ENCODE measurements around the gene OR1K1. TPM values are rescaled to one million over a fixed set of nuclear protein-coding genes. Genes with fewer than 3 reads are reported as not detected.

Gene OR1K1
- total and polyA plus RNA-seq, 2 experiments from 2014 or later: not detected

DNA sequence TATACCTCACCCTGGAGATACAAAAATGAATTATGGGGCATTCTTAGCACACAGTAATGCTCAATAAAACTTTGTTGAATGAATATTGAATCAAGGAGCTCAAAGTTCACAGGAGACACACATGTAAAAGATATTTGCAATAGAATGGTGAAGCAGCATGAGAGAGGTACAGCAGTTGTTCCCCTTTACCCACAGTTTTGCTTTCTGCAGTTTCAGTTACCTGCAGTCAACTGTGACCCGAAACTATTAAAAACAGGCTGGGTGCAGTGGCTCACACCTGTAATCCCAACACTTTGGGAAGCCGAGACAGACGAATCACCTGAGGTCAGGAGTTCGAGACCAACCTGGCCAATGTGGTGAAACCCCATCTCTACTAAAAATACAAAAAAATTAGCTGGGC is 13.6 kb upstream of the OR1K1 start:
- TF ChIP-seq, protein P1, sequence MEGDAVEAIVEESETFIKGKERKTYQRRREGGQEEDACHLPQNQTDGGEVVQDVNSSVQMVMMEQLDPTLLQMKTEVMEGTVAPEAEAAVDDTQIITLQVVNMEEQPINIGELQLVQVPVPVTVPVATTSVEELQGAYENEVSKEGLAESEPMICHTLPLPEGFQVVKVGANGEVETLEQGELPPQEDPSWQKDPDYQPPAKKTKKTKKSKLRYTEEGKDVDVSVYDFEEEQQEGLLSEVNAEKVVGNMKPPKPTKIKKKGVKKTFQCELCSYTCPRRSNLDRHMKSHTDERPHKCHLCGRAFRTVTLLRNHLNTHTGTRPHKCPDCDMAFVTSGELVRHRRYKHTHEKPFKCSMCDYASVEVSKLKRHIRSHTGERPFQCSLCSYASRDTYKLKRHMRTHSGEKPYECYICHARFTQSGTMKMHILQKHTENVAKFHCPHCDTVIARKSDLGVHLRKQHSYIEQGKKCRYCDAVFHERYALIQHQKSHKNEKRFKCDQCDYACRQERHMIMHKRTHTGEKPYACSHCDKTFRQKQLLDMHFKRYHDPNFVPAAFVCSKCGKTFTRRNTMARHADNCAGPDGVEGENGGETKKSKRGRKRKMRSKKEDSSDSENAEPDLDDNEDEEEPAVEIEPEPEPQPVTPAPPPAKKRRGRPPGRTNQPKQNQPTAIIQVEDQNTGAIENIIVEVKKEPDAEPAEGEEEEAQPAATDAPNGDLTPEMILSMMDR (IDR thresholded peaks at IDR 0.05; ENCODE audit: poor library complexity): no peak
- no peak overlapping the region for H3K4me3 ChIP-seq
- no peaks in the 10 kb centered on the region for H3K4me1 ChIP-seq (ENCODE audit: insufficient read depth)
- H3K27ac ChIP-seq: no peak overlapping the region
- 83% methylated on average over 4 of the region's 4 CpGs for WGBS (ENCODE audit: low lambda C conversion rate, missing lambda C conversion rate)
- DNase-seq (ENCODE audit: low spot score): no peak
- H2AFZ ChIP-seq: no peak overlapping the region
- H4K20me1 ChIP-seq (ENCODE audit: insufficient read depth, poor library complexity, severe bottlenecking): no peaks in the 10 kb centered on the region
- H3K9me3 ChIP-seq (ENCODE audit: low read depth): no peaks in the 10 kb centered on the region
- no peaks in the 10 kb centered on the region for H3K79me2 ChIP-seq
- no peaks in the 10 kb centered on the region for H3K27me3 ChIP-seq
- H3K4me2 ChIP-seq: no peak overlapping the region
- no peaks in the 10 kb centered on the region for H3K36me3 ChIP-seq (replicated peaks; ENCODE audit: insufficient read depth, low read depth)
- no peaks in the 10 kb centered on the region for H3K9me2 ChIP-seq (replicated peaks; ENCODE audit: insufficient read depth)

DNA sequence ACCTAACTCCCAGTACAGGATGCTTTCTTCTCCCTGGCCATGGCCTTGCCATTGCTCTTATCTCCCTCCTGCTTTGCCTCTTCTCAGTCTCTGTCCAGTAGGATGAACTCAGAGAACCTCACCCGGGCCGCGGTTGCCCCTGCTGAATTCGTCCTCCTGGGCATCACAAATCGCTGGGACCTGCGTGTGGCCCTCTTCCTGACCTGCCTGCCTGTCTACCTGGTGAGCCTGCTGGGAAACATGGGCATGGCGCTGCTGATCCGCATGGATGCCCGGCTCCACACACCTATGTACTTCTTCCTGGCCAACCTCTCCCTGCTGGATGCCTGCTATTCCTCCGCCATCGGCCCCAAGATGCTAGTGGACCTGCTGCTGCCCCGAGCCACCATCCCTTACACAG is 11.1 kb upstream of the OR1K1 start, which contains the start of gene OR5C1:
TSS of gene OR5C1 (plus strand) at position 103 of the 400 bp plus-strand sequence. CDS start at position 103, 0 bp downstream.
- no peaks in the 10 kb centered on the region for H3K27me3 ChIP-seq
- no peak within 1 kb of the TSS for H3K4me2 ChIP-seq
- no peaks in the 10 kb centered on the region for H3K9me3 ChIP-seq (ENCODE audit: low read depth)
- WGBS (ENCODE audit: low lambda C conversion rate, missing lambda C conversion rate): 88% methylated on average over 12 of the region's 12 CpGs
- H3K9me2 ChIP-seq (replicated peaks; ENCODE audit: insufficient read depth): no peaks in the 10 kb centered on the region
- H3K79me2 ChIP-seq: no peaks in the 10 kb centered on the region
- no peak within 1 kb of the TSS for H2AFZ ChIP-seq
- DNase-seq (ENCODE audit: low spot score): no peak
- TF ChIP-seq EZH2 (IDR thresholded peaks at IDR 0.05; ENCODE audit: borderline replicate concordance) (no peak), EZH2phosphoT487 (IDR thresholded peaks at IDR 0.05; ENCODE audit: low read depth, severe bottlenecking, unreplicated experiment) (no peak)
- TF ChIP-seq, protein P1 (IDR thresholded peaks at IDR 0.05; ENCODE audit: poor library complexity): no peak
- H3K36me3 ChIP-seq (replicated peaks; ENCODE audit: insufficient read depth, low read depth): no peaks in the 10 kb centered on the region
- H4K20me1 ChIP-seq (ENCODE audit: insufficient read depth, poor library complexity, severe bottlenecking): no peaks in the 10 kb centered on the region
- no peak within 1 kb of the TSS for H3K27ac ChIP-seq
- H3K4me3 ChIP-seq: no peak within 1 kb of the TSS
- H3K4me1 ChIP-seq (ENCODE audit: insufficient read depth): no peaks in the 10 kb centered on the region

DNA sequence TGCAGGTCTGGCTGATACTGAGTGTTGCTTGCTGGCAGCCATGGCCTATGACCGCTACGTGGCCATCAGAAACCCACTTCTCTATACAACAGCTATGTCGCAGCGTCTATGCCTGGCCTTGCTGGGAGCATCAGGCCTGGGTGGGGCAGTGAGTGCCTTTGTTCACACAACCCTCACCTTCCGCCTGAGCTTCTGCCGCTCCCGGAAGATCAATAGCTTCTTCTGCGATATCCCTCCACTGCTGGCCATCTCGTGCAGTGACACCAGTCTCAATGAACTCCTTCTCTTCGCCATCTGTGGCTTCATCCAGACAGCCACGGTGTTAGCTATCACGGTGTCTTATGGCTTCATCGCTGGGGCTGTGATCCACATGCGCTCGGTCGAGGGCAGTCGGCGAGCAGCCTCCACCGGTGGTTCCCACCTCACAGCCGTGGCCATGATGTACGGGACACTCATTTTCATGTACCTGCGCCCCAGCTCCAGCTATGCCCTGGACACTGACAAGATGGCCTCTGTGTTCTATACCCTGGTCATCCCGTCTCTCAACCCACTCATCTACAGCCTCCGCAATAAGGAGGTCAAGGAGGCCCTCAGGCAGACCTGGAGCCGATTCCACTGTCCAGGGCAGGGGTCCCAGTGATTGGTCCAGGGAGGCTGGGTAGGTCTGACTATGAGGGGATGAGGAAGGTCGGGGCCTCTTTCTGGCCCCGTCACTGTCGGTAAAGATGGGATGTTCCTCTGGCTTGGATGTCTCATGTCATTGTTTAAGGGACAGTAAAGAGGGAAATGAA is 10.5 kb upstream of the OR1K1 start:
- no peaks in the 10 kb centered on the region for H4K20me1 ChIP-seq (ENCODE audit: insufficient read depth, poor library complexity, severe bottlenecking)
- no peak for DNase-seq (ENCODE audit: low spot score)
- H2AFZ ChIP-seq: no peak overlapping the region
- 91% methylated on average over 28 of the region's 28 CpGs for WGBS (ENCODE audit: low lambda C conversion rate, missing lambda C conversion rate)
- H3K9me2 ChIP-seq (replicated peaks; ENCODE audit: insufficient read depth): no peaks in the 10 kb centered on the region
- TF ChIP-seq, protein P1 (IDR thresholded peaks at IDR 0.05; ENCODE audit: poor library complexity): no peak
- no peak for TF ChIP-seq EZH2 (IDR thresholded peaks at IDR 0.05; ENCODE audit: borderline replicate concordance)
- no peak for TF ChIP-seq EZH2phosphoT487 (IDR thresholded peaks at IDR 0.05; ENCODE audit: low read depth, severe bottlenecking, unreplicated experiment)
- no peaks in the 10 kb centered on the region for H3K9me3 ChIP-seq (ENCODE audit: low read depth)
- no peaks in the 10 kb centered on the region for H3K36me3 ChIP-seq (replicated peaks; ENCODE audit: insufficient read depth, low read depth)
- H3K4me1 ChIP-seq (ENCODE audit: insufficient read depth): no peaks in the 10 kb centered on the region
- H3K79me2 ChIP-seq: no peaks in the 10 kb centered on the region
- H3K4me3 ChIP-seq: no peak overlapping the region
- H3K4me2 ChIP-seq: no peak overlapping the region
- H3K27me3 ChIP-seq: no peaks in the 10 kb centered on the region
- no peak overlapping the region for H3K27ac ChIP-seq
